Measurements from ENCODE around the gene OR2B2. TPM values are rescaled to one million over a fixed set of nuclear protein-coding genes. Genes with fewer than 3 reads are reported as not detected.
"Not testable (repeated sequence)": the region's sequence is repeated elsewhere in the genome, so short reads cannot be mapped to it uniquely, and the experiment has no call there.

OR2B2 gene
- total RNA-seq, 1 donor from 2014 or later = not detected

GRCh38 chr6:27940766-27941165, 28.6 kb upstream of the OR2B2 start:
- POLR2A ChIA-PET = no interaction called here
- Mint-ChIP-seq H3K27ac (no peak overlapping the region), H3K9me3 (peaks cover 4% of the 10 kb centered on the region), H3K4me3 (no peak overlapping the region), H3K27me3 (peaks cover 14% of the 10 kb centered on the region), H3K4me1 (no peaks in the 10 kb centered on the region), H3K36me3 (ENCODE audit: low read depth) (no peaks in the 10 kb centered on the region)
- intact Hi-C loops (cut with micrococcal nuclease) = no loop called here
- no peak for DNase-seq
- TF ChIP-seq CTCF (IDR thresholded peaks at IDR 0.05) = no peak
- CTCF ChIA-PET = no interaction called here
- ATAC-seq (ENCODE audit: low read depth) = no peak

- Mint-ChIP-seq H3K27ac (no peak overlapping the region), H3K27me3 (peaks cover 4% of the 10 kb centered on the region), H3K36me3 (ENCODE audit: low read depth) (no peaks in the 10 kb centered on the region), H3K4me3 (no peak overlapping the region), H3K4me1 (no peaks in the 10 kb centered on the region), H3K9me3 (peaks cover 11% of the 10 kb centered on the region)
- no peak for ATAC-seq (ENCODE audit: low read depth)
- CTCF ChIA-PET = no interaction called here
- no peak for TF ChIP-seq CTCF (IDR thresholded peaks at IDR 0.05)
- intact Hi-C loops (cut with micrococcal nuclease) = no loop called here
- POLR2A ChIA-PET = no interaction called here
- DNase-seq = no peak
Measured at GRCh38 chr6:27931209-27931608, 19.0 kb upstream of the OR2B2 start.

GRCh38 chr6:27929930-27930329, 17.7 kb upstream of the OR2B2 start:
- POLR2A ChIA-PET; H3K4me1 Mint-ChIP-seq; CTCF ChIA-PET; H3K27me3 Mint-ChIP-seq; ATAC-seq (ENCODE audit: low read depth); H3K36me3 Mint-ChIP-seq (ENCODE audit: low read depth); DNase-seq; H3K27ac Mint-ChIP-seq; H3K4me3 Mint-ChIP-seq; intact Hi-C loops (cut with micrococcal nuclease): not testable (repeated sequence)
- H3K9me3 Mint-ChIP-seq = peaks cover 11% of the 10 kb centered on the region

GRCh38 chr6:27928041-27928440, 15.8 kb upstream of the OR2B2 start:
- ATAC-seq (ENCODE audit: low read depth); DNase-seq; H3K4me3 Mint-ChIP-seq; H3K27ac Mint-ChIP-seq; H3K27me3 Mint-ChIP-seq; POLR2A ChIA-PET; H3K36me3 Mint-ChIP-seq (ENCODE audit: low read depth); intact Hi-C loops (cut with micrococcal nuclease); CTCF ChIA-PET; H3K4me1 Mint-ChIP-seq: not testable (repeated sequence)
- H3K9me3 Mint-ChIP-seq = peaks cover 11% of the 10 kb centered on the region

GRCh38 chr6:27924179-27924578, 12.0 kb upstream of the OR2B2 start:
- H3K27ac Mint-ChIP-seq = no peak overlapping the region
- ATAC-seq (ENCODE audit: low read depth) = no peak
- ChIA-PET CTCF (interaction anchor here (1.2 kb wide), 1 partner anchor 432 kb away, joined by 4 read pairs; no protein-coding TSS in a partner anchor), POLR2A (no interaction called here)
- no peak for DNase-seq
- TF ChIP-seq CTCF (IDR thresholded peaks at IDR 0.05) = no peak
- H3K4me1 Mint-ChIP-seq = no peaks in the 10 kb centered on the region
- H3K9me3 Mint-ChIP-seq = peaks cover 8% of the 10 kb centered on the region
- H3K4me3 Mint-ChIP-seq = no peak overlapping the region
- H3K27me3 Mint-ChIP-seq = peaks cover 2% of the 10 kb centered on the region
- no peaks in the 10 kb centered on the region for H3K36me3 Mint-ChIP-seq (ENCODE audit: low read depth)
- intact Hi-C loops (cut with micrococcal nuclease) = no loop called here

- CTCF ChIA-PET = no interaction called here
- Mint-ChIP-seq H3K27me3 (peaks cover 2% of the 10 kb centered on the region), H3K27ac (no peak overlapping the region)
Measured at GRCh38 chr6:27922949-27923348, 10.8 kb upstream of the OR2B2 start.

More at GRCh38 chr6:27922949-27923348, 10.8 kb upstream of the OR2B2 start:
- peaks cover 6% of the 10 kb centered on the region for H3K9me3 Mint-ChIP-seq
- H3K36me3 Mint-ChIP-seq (ENCODE audit: low read depth) = no peaks in the 10 kb centered on the region
- TF ChIP-seq CTCF (IDR thresholded peaks at IDR 0.05) = no peak
- ATAC-seq (ENCODE audit: low read depth) (no peak), DNase-seq (no peak)
- intact Hi-C loops (cut with micrococcal nuclease) = no loop called here
- H3K4me3 Mint-ChIP-seq = no peak overlapping the region
- no peaks in the 10 kb centered on the region for H3K4me1 Mint-ChIP-seq
- POLR2A ChIA-PET = no interaction called here

All from activated B cell treated with CpG ODN at 0.5 μM for 24 hours (primary cell).